Natural killer cell (primary cell): Measurements from ENCODE around the gene FAM219B. TPM values are rescaled to one million over a fixed set of nuclear protein-coding genes. Genes with fewer than 3 reads are reported as not detected.
"Not testable (repeated sequence)": the region's sequence is repeated elsewhere in the genome, so short reads cannot be mapped to it uniquely, and the experiment has no call there.

Source experiments
- ATAC-seq, 3 donors: fragments of 150-1000 bp in 2 of 3; fragments of 200-7000 bp in 1 of 3; cut with Tn5 transposase; 1 replicate in 1 of 3; 2 replicates in 2 of 3; pipeline ENCODE4 v1.10.0; 2021; ENCODE audit warnings: mild to moderate bottlenecking in 2 of 3, moderate library complexity in 2 of 3
- DNase-seq, 2 donors: peaks; one replicate each; pipeline versions ENCODE4 v3.0.0 to v3.0.0-alpha.2; 2013 to 2021; ENCODE audit warnings: mixed read lengths in 1 of 2
- H3K27ac ChIP-seq: one replicate; pipeline ENCODE4 v1.5.1; 2013; ENCODE audit warnings: mild to moderate bottlenecking, low read length
- H3K27me3 ChIP-seq: one replicate; pipeline ENCODE4 v1.6.1; 2013; ENCODE audit warnings: low read length; ENCODE audit not compliant: control insufficient read depth, insufficient read depth
- H3K36me3 ChIP-seq: one replicate; pipeline ENCODE4 v1.6.1; 2013; ENCODE audit warnings: low read length; ENCODE audit not compliant: control insufficient read depth, insufficient read depth
- H3K4me1 ChIP-seq: one replicate; pipeline ENCODE4 v1.6.1; 2013; ENCODE audit warnings: low read length; ENCODE audit not compliant: control insufficient read depth, insufficient read depth
- H3K4me3 ChIP-seq: one replicate; pipeline ENCODE4 v1.5.1; 2013; ENCODE audit warnings: low read length
- H3K9me3 ChIP-seq: one replicate; pipeline ENCODE4 v1.6.1; 2013; ENCODE audit warnings: low read length; ENCODE audit not compliant: control insufficient read depth, insufficient read depth
- H3K27ac Mint-ChIP-seq, 2 donors: one replicate each; pipeline ENCODE4 v1.8.0; 2022; ENCODE audit warnings: mild to moderate bottlenecking in 2 of 2, mixed read lengths in 2 of 2, moderate library complexity in 1 of 2
- H3K27me3 Mint-ChIP-seq, 2 donors: one replicate each; pipeline ENCODE4 v1.8.0; 2022; ENCODE audit warnings: low read depth in 2 of 2, mixed read lengths in 2 of 2
- H3K36me3 Mint-ChIP-seq: one replicate; pipeline ENCODE4 v1.8.0; 2022; ENCODE audit warnings: mixed read lengths
- H3K4me1 Mint-ChIP-seq, 2 donors: one replicate each; pipeline ENCODE4 v1.8.0; 2022; ENCODE audit warnings: mixed read lengths in 2 of 2
- H3K4me3 Mint-ChIP-seq: one replicate; pipeline ENCODE4 v1.8.0; 2022; ENCODE audit warnings: mild to moderate bottlenecking, moderate library complexity, mixed read lengths
- H3K9me3 Mint-ChIP-seq, 2 donors: one replicate each; pipeline ENCODE4 v1.8.0; 2022; ENCODE audit warnings: mixed read lengths in 2 of 2
- WGBS: methylation state at CpG from one replicate; pipeline ENCODE4 v1.1.7; 2013; ENCODE audit warnings: missing lambda C conversion rate; ENCODE audit not compliant: insufficient coverage; 5-methylcytosine and 5-hydroxymethylcytosine counted together
- intact Hi-C: fragments of 100-400 bp; cut with micrococcal nuclease; formaldehyde crosslinking; loops from one replicate; pipeline ENCODE4 v1.14.2; 2022
- total RNA-seq, 4 donors: library from RNA; stranded (reverse); fragments of 120-200 nt in 1 of 4; gene quantifications; one replicate each; pipeline versions ENCODE4 v1.2.3 to v1.2.4, GENCODE V29; 2013 to 2022
- TF ChIP-seq, protein P1 (sequence below): fragments of 200-600 bp; IDR thresholded peaks from one replicate; pipeline ENCODE4 v1.8.0; 2022; ENCODE audit warnings: antibody characterized with exemption

Gene FAM219B
- total RNA-seq, 3 donors from 2014 or later (not counting 1 experiment from before 2014, with no cell fraction given), result 63.5 to 107 (median 69.0) TPM

DNA sequence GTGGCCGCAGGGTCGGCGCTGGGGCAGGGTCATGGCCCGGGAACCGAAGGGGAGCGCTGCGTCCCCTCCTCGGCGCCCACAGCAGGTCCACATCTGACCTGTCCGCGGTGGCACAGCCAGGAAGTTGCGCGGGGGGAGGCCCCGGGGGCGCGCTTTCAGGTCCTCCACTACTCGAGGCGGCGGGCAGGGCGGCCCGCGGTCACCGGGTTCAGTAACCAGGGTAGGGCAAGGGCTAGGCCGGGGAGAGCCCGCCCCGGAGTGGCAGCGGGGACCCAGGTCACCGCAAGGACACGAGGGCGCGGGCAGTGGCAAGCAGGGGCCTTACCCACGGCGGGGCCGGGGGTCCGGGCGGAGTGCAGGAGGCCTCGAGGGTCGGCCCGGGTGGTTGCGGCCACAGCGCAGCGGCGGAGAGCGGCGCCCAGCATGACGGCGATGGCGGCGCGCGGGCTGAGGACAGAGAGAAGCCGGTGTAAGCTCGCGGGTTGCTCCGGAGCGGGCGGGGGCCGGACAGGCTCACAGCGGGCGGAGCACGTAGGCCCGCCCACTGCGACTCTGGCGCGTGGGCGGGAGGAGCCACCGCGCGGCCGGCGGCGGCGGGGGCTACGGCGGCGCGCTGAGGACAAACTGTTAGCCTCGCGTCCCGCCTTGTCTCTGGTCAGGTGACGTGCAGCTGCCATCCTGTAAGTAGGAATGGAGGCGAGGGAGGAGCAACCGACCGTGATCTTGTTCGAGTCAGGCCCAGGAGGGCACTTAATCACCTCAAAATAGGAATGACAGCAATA is 31.1 kb upstream of the FAM219B start, which contains the start of gene COX5A:
COX5A (minus strand) TSS at position 484 of the 782 bp plus-strand sequence; CDS start at position 425, 59 bp downstream.
- Histone ChIP-seq H3K36me3 (peaks cover 2% of the 10 kb centered on the region), H3K27me3 (no peaks in the 10 kb centered on the region), H3K4me3 (peak within 1 kb of the TSS; percentile 90), H3K9me3 (no peaks in the 10 kb centered on the region), H3K4me1 (peaks cover 20% of the 10 kb centered on the region), H3K27ac (peak within 1 kb of the TSS; percentile 83)
- intact Hi-C loops, result loop anchor here (2.0 to 5.0 kb wide), 2 partner anchors 31 to 150 kb away; partner anchors contain the start of gene FAM219B
- TF ChIP-seq, protein P1, sequence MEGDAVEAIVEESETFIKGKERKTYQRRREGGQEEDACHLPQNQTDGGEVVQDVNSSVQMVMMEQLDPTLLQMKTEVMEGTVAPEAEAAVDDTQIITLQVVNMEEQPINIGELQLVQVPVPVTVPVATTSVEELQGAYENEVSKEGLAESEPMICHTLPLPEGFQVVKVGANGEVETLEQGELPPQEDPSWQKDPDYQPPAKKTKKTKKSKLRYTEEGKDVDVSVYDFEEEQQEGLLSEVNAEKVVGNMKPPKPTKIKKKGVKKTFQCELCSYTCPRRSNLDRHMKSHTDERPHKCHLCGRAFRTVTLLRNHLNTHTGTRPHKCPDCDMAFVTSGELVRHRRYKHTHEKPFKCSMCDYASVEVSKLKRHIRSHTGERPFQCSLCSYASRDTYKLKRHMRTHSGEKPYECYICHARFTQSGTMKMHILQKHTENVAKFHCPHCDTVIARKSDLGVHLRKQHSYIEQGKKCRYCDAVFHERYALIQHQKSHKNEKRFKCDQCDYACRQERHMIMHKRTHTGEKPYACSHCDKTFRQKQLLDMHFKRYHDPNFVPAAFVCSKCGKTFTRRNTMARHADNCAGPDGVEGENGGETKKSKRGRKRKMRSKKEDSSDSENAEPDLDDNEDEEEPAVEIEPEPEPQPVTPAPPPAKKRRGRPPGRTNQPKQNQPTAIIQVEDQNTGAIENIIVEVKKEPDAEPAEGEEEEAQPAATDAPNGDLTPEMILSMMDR, result no peak
- Mint-ChIP-seq H3K27me3 (no peaks in the 10 kb centered on the region), H3K36me3 (no peaks in the 10 kb centered on the region), H3K4me3 (peak within 1 kb of the TSS; percentile 93), H3K27ac (peak within 1 kb of the TSS; percentile 84 to 85), H3K9me3 (no peaks in the 10 kb centered on the region), H3K4me1 (peaks cover 23 to 28% of the 10 kb centered on the region in 2 donors)
- DNase-seq (peak; percentile 90 to 96), ATAC-seq (peak; percentile 94 to 99 (median 96))
- under 1% methylated on average over 85 of the region's 85 CpGs for WGBS

DNA sequence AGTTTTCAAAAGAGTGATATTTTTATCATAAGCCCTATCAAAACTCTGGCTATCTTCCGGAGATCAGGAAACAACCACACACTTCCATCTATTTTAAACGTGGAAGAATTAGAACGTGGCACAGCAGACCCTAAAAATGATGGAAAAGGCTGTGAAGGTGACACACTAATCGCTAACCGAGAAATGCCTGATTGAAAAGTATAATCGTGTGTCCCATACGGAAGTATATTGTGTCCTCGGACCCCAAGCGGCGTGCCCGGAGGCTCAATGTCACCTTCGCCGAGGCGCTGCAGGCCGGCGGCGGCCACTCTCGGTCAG is 30.6 kb upstream of the FAM219B start:
- H3K27me3 ChIP-seq, result no peaks in the 10 kb centered on the region
- H3K9me3 ChIP-seq, result no peaks in the 10 kb centered on the region
- DNase-seq, result no peak
- TF ChIP-seq, protein P1, result no peak
- H3K27ac ChIP-seq, result peak overlapping the region; percentile 83
- H3K4me3 Mint-ChIP-seq, result peak overlapping the region; percentile 93
- H3K36me3 Mint-ChIP-seq, result no peaks in the 10 kb centered on the region
- H3K27ac Mint-ChIP-seq, result peak overlapping the region; percentile 84 to 85
- WGBS, result 0% methylated on average over 18 of the region's 18 CpGs
- intact Hi-C loops, result loop anchor here (5.0 kb wide), 1 partner anchor 150 kb away; no protein-coding TSS in a partner anchor
- peaks cover 20% of the 10 kb centered on the region for H3K4me1 ChIP-seq
- H3K27me3 Mint-ChIP-seq, result no peaks in the 10 kb centered on the region
- H3K9me3 Mint-ChIP-seq, result no peaks in the 10 kb centered on the region
- peaks cover 23 to 28% of the 10 kb centered on the region in 2 donors for H3K4me1 Mint-ChIP-seq
- peaks cover 2% of the 10 kb centered on the region for H3K36me3 ChIP-seq
- ATAC-seq, result no peak
- H3K4me3 ChIP-seq, result peak overlapping the region; percentile 90

DNA sequence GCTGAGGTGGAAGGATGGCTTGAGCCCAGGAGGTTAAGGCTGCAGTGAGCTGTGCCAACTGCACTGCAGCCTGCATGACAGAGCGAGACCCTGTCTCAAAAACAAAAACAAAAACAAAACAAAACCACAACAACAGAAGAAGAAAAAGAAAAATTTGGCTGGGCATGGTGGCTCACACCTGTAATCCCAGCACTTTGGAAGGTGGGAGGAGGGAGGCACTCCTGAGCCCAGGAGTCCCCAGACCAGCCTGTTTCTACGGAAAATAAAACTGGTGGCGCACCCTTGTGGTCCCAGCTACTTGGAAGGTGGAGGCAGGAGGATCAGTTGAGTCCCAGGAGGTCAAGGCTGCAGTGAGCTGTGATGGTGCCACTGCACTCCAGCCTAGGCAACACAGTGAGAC is 28.5 kb upstream of the FAM219B start:
- peaks cover 23 to 28% of the 10 kb centered on the region in 2 donors for H3K4me1 Mint-ChIP-seq

DNA sequence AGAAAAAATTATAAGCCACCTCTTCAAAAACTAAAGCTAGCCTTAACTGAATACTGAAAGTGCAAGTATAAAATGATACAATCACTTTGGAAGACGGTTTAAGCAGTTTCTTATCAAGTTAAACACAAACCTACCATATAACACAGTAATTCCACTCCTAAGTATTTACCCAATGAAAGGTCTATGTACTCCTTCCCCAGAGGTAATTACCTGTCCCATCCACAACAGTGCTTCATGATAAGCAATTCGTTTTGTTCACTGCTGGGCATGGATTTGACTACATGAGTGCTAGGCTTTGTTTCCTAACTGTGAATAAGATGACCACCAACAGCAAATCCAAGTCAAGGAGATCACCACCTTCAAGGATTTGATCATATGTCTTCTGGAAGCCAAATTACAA is 26.9 kb upstream of the FAM219B start:
- ATAC-seq, result no peak
- TF ChIP-seq, protein P1, result no peak
- Histone ChIP-seq H3K9me3 (no peaks in the 10 kb centered on the region), H3K4me3 (no peak overlapping the region), H3K4me1 (peaks cover 19% of the 10 kb centered on the region), H3K27ac (no peak overlapping the region), H3K36me3 (peaks cover 14% of the 10 kb centered on the region), H3K27me3 (no peaks in the 10 kb centered on the region)
- DNase-seq, result no peak
- Mint-ChIP-seq H3K4me3 (no peak overlapping the region), H3K36me3 (no peaks in the 10 kb centered on the region), H3K9me3 (no peaks in the 10 kb centered on the region), H3K4me1 (peaks cover 23 to 28% of the 10 kb centered on the region in 2 donors), H3K27ac (peak overlapping the region; percentile 39 to 53), H3K27me3 (no peaks in the 10 kb centered on the region)
- intact Hi-C loops, result no loop called here
- WGBS, result 46% methylated on average over 2 of the region's 2 CpGs

More for the DNA sequence above, 28.5 kb upstream of the FAM219B start:
- not testable (repeated sequence) for DNase-seq, H3K36me3 Mint-ChIP-seq, H3K27me3 ChIP-seq, H3K27me3 Mint-ChIP-seq, H3K9me3 Mint-ChIP-seq, ATAC-seq, H3K9me3 ChIP-seq, H3K36me3 ChIP-seq, H3K4me3 ChIP-seq, H3K27ac ChIP-seq
- 71% methylated on average over 2 of the region's 3 CpGs for WGBS
- H3K4me3 Mint-ChIP-seq, result peak overlapping the region; percentile 60
- H3K27ac Mint-ChIP-seq, result peak overlapping the region; percentile 10 to 59
- peaks cover 20% of the 10 kb centered on the region for H3K4me1 ChIP-seq
- intact Hi-C loops, result loop anchor here (5.0 kb wide), 1 partner anchor 148 kb away; no protein-coding TSS in a partner anchor
